DMS79 (cell line): ENCODE measurements around the gene MED15.

ENCODE experiments used
- DNase-seq: peaks from one replicate; lab custom pipeline; 2025; lab: John Stamatoyannopoulos, UW

Gene MED15

DNA sequence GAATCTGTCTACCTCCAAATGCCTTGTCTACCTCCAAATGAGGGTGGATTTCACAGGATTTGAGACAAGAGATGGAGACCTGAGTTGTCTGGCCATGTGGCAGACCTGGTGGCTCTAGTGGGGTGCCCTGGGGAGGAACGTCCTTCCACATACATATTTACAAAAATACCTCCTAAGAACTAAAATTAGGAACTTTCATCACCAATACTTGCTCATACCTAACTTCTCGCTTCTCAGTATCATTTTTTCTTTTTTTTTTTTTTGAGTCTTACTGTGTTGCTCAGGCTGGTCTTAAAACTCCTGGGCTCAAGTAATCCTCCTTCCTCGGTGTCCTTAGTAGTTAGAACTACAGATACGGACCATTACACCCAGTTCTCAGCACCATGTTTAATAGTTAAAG lies 117.9 kb downstream of the MED15 start:
- no peak for DNase-seq

DNA sequence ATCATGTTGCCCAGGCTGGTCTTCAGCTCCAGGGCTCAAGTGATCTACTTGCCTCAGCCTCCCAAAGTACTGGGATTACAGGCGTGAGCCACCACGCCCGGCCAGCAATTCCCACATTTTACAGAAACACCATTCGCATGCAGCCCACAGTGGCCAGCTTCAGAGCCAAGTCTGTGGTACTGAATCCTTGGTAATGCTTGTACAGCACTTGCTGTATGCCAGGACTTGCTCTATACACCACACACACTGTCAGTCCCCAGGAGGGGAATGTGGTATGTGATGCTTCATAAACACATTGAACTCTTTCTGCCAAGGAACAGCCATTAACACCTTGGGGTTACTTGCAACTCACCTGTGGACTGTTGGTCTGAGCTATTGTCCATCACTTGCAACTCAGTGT lies 119.4 kb downstream of the MED15 start:
- DNase-seq: no peak

DNA sequence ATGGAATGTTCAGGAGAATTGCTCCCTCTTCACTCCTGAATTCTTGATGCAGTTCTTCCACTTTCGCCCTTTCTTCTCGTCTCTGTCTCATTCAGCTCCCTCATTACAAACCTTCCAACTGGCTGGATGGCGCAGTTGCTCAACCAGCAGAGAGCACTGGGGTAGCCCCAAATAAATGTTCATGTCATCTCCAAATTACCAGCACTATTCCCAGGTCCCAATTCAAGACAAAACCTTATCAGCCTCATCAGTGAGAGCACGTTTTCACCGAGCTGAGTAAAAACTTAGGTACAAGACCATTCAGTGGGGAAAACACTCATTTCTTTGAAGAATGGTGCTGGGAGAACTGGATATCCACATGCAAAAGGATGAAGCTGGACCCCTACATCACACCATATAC lies 120.0 kb downstream of the MED15 start:
- no peak for DNase-seq

DNA sequence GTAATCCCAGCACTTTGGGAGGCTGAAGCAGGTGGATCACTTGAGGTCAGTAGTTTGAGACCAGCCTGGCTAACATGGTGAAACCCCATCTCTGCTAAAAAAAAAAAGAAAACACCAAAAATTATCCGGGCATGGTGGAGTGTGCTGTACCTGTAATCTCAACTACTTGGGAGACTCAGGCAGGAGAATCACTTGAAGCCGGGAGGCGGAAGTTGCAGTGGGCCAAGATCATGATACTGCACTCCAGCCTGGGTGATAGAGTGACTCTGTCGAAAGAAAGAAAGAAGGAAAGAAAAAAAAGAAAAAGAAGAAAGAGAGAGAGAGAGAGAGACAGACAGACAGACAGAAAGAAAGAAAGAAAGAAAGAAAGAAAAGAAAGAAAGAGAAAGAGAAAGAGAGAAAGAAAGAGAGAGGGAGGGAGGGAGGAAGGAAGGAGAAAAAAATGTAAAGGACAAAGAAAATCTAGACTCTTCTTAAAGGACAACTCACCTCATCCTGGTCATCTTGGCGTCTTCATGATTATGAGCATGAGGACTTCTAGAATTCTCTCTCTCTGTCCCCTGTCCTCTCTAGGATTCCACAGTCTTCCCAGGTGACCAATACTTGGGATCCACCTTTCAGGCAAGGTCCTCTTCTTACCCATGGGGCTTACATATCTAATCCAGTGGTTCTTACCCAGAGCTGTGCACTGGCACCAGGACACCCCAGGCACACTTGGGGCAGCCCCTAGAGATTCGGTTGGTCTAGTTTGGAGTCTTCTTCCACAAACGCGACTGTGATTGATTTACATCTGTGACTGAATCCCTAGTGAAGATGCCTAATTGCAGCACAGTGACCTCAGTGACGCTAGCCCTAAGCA lies 120.9 kb downstream of the MED15 start:
- DNase-seq: no peak

DNA sequence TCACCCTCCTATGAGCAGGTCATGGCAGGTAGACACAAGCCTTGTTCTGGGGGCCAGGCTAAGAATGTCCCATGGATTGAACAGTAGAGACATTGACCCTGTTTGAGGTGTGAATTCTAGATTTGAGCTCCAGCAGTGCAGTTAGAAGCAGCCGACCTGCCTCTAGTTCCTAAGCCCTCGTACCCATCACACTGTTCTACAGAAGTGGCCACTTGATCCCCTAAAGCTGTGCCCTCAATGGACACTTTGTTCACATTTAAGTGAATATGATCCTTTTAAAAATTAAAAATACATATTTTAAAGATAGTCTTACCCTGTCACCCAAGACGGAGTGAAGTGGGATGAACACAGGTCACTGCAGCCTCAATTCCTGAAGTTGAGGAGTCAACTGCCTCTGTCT lies 122.0 kb downstream of the MED15 start:
- no peak for DNase-seq

DNA sequence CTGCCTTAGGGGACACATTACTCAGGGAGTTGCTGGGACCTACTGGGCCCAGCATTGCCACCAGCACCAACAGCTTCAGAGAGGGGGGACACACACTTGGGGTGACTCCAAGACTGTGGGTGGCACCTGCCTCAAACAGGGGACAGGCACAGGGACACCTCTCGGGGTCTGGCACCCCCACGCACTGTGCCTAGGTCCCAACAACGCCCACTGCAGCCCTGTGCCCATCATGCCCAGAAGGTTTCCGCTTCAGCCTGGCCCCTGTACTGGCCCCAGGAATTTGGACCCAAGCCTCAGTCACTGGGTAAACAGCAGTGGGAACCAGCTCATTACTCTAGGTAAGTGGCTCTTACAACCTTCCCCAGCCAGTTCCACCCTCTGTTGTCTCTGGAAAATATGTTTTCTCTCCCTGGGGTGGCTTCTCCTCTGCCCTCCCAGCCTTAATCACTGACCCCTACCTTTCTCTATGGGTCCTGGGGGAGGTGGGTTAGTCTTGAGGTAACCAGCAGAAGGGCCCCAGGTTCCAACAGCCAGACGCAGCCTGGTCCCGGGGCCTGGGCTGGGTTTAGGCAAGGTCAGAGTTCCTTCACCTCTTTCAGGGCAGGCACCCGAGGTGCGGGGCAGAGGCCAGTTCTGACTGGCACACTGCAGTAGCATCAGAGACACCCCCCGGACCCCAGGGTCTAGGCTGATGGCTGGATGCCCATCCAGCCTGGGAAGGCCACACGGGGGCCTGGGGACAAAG lies 123.6 kb downstream of the MED15 start:
- DNase-seq: no peak

DNA sequence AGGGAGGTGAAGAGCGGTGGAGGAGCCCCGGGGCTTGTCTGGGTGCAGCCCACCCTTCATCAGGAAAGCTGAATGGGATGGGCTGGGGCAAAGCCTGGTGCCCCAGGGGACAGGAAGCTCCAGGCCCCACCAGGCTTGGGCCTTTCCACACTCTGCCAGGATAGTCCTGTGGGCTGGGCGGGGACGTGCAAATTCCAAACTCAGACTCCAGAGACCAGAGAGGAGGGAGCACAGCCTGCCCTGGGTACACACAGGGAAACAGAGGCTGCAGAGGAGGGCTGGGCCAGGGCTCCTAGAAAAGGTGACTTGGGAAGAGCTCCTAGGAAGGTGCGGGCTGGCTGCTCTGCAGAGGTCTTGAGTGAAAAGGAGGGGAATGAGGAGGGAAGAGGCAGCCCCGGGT lies 124.7 kb downstream of the MED15 start:
- DNase-seq: no peak

DNA sequence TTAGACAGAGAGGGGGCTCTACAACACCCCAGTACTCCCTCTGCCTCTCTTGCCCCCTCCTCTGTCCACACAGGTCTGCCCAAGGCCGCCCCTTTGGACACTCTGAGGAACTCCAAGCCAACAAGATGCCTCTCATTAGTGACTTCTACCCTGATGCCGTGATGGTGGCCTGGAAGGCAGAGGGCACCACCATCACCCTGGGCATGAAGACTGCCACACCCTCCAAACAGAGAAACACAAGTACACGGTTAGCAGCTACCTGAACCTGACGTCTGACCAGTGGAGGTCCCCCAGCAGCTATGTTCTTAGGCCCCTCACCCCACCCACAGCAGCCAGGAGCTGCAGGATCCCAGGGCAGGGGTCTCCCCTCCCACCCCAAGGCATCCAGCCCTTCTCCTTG lies 125.1 kb downstream of the MED15 start:
- DNase-seq: no peak

DNA sequence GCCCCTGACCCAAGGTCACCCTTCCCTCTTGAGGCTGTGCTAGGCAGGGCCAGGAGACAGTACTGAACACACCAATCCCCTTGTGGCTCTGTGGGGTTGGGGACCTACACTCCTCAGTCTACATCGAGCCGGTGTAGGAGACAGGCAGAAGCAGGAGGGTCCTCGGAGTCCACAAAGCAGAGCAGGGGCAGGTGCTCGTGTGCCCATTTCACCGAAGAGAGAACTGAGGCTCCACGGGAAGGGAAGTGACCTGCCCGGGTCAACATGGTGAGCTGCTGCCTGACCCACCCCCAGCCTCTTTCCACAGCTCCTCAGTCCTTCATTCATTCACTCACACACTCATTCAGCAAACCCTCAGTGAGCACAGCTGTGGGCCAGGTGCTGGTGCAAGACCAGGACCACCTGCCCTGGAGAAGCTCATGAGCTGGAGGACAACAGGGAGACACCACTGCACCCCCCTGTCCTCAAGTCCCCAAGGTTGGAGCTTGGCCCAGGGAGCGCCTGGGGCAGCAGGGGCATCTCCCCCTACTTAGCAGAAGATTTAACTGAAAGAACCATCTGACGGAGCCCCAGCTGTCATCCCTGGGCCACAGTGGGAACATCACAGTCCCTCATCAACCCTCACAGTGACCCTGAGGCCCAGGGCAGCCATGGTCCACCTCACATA lies 127.3 kb downstream of the MED15 start:
- no peak for DNase-seq

DNA sequence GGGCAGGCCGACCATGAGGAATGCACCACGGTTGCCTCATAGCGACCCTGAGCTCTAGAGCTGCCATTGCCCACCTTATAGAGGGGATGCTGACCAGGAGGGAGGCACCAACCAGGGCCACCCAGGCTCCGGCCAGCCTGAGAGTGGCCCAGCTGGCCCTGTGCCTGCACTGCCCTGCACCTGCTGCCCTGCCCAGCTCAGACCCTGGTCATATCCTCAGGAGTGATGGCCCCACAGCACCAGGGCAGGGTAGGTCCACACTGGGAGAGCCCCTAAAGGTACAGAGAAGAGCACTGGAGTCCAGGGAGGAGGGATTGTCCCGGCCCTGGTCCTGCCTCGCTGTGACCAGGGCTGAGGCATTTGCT lies 127.8 kb downstream of the MED15 start:
- no peak for DNase-seq

DNA sequence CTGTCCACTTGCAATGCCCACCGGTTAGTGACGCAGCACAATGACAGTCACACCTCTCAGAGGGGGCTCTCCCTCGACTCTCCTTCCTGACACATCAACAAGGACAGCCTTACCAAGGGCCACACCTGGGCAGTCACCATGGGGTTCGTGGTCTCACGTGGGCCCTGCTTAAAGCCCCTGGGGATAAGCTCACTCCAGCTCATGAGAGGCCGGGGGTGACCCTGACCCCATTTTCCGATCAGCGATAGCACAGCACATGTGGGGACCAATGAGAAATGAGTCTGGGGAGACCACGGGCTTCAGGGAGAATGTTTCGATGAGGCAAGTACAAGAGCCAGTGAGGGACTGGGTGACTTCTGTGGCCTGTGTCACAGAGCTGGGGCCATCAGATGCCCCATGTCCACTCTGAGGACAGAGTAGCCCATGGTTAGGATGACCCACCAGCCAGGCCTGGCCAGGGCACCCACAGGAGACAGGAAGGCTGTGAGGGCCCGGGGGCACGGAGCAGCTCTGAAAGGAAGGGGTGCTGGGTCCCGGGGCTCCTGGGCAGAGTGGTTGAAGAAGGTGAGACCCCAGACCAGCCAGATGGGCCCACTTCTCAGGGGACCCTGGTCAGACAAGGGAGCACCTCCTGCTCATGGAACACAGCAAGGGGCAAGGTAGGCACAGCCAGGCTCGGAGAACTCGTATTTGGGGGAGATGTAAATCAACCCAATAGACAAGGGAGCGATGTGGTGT lies 128.8 kb downstream of the MED15 start:
- DNase-seq: no peak

DNA sequence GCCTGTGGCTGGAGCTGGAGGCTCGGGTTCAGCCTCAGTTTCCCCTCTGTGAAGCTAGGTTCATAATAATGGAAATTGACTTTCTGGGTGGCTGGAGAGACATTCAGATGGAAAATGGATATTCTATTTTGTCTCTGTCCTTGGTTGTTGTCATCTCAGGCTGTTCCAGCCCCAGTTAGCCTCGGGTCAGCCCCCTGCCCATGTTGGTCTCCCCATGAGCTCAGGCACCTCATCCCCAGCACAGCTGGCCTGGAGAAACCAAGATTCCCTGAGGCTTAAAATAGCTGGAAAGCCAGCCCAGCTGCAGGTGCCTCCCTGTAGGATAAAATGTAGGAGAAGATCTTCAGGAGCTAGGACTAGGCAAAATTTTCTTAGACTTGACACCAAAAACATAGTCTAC lies 129.5 kb downstream of the MED15 start:
- DNase-seq: no peak
